Measurements from ENCODE around the gene TMEM41A.

DNA sequence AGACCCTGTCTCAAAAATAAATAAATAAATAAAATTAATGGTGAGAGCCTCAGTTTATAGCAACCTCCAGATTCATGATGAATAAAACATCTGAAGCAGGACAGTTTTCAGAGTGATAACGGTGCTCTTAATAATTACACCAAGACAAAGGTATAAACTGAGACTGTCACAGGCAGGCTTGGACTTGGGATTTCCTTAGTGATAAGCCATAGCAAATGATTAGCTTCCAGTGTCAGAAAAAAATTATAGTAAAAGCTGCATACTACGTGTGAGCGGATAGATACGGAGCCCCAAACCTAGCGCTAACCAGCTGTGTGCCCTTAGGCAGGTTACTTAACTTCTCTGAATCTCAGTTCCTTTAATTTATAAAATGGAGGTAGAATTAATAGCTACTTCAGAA, 32.0 kb upstream of the TMEM41A start:
- TF ChIP-seq POLR2A (IDR thresholded peaks at IDR 0.05; ENCODE audit: low read length) (no peak), GATA1 (IDR thresholded peaks at IDR 0.05; ENCODE audit: low read depth, low read length) (no peak)
